Loucy (cell line): ENCODE results near the gene SEPTIN6.

Experiments used
- EZH2phosphoT487 ChIP-seq: fragments of 200-600 bp; IDR thresholded peaks from 2 replicates; pipeline ENCODE4 v1.6.1; 2018; ENCODE audit warnings: antibody characterized with exemption, mild to moderate bottlenecking, moderate library complexity, borderline replicate concordance
- TF ChIP-seq, protein P1 (sequence below): fragments of 200-600 bp; sonication (generic); conservative IDR thresholded peaks from 2 replicates; pipeline ENCODE4 v1.5.1; 2014; ENCODE audit warnings: mild to moderate bottlenecking, antibody characterized with exemption, low read length

- TF ChIP-seq, protein P1, sequence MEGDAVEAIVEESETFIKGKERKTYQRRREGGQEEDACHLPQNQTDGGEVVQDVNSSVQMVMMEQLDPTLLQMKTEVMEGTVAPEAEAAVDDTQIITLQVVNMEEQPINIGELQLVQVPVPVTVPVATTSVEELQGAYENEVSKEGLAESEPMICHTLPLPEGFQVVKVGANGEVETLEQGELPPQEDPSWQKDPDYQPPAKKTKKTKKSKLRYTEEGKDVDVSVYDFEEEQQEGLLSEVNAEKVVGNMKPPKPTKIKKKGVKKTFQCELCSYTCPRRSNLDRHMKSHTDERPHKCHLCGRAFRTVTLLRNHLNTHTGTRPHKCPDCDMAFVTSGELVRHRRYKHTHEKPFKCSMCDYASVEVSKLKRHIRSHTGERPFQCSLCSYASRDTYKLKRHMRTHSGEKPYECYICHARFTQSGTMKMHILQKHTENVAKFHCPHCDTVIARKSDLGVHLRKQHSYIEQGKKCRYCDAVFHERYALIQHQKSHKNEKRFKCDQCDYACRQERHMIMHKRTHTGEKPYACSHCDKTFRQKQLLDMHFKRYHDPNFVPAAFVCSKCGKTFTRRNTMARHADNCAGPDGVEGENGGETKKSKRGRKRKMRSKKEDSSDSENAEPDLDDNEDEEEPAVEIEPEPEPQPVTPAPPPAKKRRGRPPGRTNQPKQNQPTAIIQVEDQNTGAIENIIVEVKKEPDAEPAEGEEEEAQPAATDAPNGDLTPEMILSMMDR = peak; percentile 12; the same call in 1 of the 2 replicates
- no peak for TF ChIP-seq EZH2phosphoT487
Observed at GRCh38 chrX:119654112-119654531, 38.8 kb downstream of the SEPTIN6 start.
